HCT116 (cell line): ENCODE data around the gene CAPN9. TPM values are rescaled to one million over a fixed set of nuclear protein-coding genes. Genes with fewer than 3 reads are reported as not detected.

Experiments used
- ATAC-seq: fragments of 200-7000 bp; cut with Tn5 transposase; 2 replicates; pipeline ENCODE4 v1.9.1; 2020; ENCODE audit warnings: mild to moderate bottlenecking, moderate library complexity
- BruUV-seq: library from RNA; stranded (reverse); fragments of 400-500 nt; replicated peaks from 2 replicates; lab custom pipeline; 2021; lab: Mats Ljungman, UMichigan
- CTCF ChIA-PET: fragments of 300-600 bp; sonication (Branson Sonifier 250); formaldehyde crosslinking; loops from one replicate; lab custom pipeline; 2021; ENCODE audit warnings: antibody characterized with exemption; lab: Charles Lee
- POLR2A ChIA-PET: fragments of 300-600, 350-600 bp; sonication (Branson Sonifier 250); formaldehyde crosslinking; loops from one replicate; lab custom pipeline; 2021; ENCODE audit warnings: antibody characterized with exemption; lab: Charles Lee
- RAD21 ChIA-PET, 2 experiments: fragments of 300-600 bp; sonication (Branson Sonifier 250); formaldehyde crosslinking; loops; one replicate each; lab custom pipeline; 2023; ENCODE audit warnings: low total read pairs in 2 of 2; ENCODE audit not compliant: uncharacterized antibody in 2 of 2, unreplicated experiment in 2 of 2, low non-redundant PET in 1 of 2; lab: Charles Lee
- DNase-seq: peaks from one replicate; pipeline ENCODE4 v3.0.0-alpha.2; 2010; ENCODE audit warnings: low read depth, low spot score
- H2AFZ ChIP-seq: fragments of 200-600 bp; shearing (Covaris generic), sonication (generic); 2 replicates; pipeline ENCODE4 v1.6.1; 2017; ENCODE audit warnings: low read depth, mixed run types, mixed read lengths, antibody characterized with exemption, low read length; ENCODE audit not compliant: poor library complexity, severe bottlenecking
- H3K27ac ChIP-seq: 2 replicates; pipeline ENCODE4 v1.5.1; 2012; ENCODE audit warnings: low read depth, low read length
- H3K27me3 ChIP-seq: fragments of 200-600 bp; sonication (generic); 2 replicates; pipeline ENCODE4 v1.6.1; 2016; ENCODE audit warnings: mixed run types, low read length, mixed read lengths; ENCODE audit not compliant: insufficient read depth
- H3K36me3 ChIP-seq, 2 experiments: fragments of 200-500 bp in 1 of 2; fragments of 200-600 bp in 1 of 2; sonication (Bioruptor generic) in 1 of 2; sonication (generic) in 1 of 2; 2 replicates each; pipeline versions ENCODE4 v1.5.1 to v1.6.1; 2014 to 2016; ENCODE audit warnings: low read length in 2 of 2, inconsistent platforms in 1 of 2, mixed read lengths in 1 of 2, mixed run types in 1 of 2; ENCODE audit not compliant: insufficient read depth in 2 of 2, control insufficient read depth in 1 of 2
- H3K4me1 ChIP-seq, 2 experiments: fragments of 200-600 bp in 1 of 2; sonication (generic) in 1 of 2; 2 replicates each; pipeline versions ENCODE4 v1.5.1 to v1.6.1; 2012 to 2017; ENCODE audit warnings: low read length in 2 of 2, inconsistent platforms in 1 of 2, mild to moderate bottlenecking in 1 of 2, mixed read lengths in 1 of 2, mixed run types in 1 of 2, moderate library complexity in 1 of 2; ENCODE audit not compliant: insufficient read depth in 2 of 2, control insufficient read depth in 1 of 2
- H3K4me2 ChIP-seq: fragments of 200-600 bp; sonication (generic); 2 replicates; pipeline ENCODE4 v1.6.1; 2017; ENCODE audit warnings: mixed run types, low read length, mixed read lengths
- H3K4me3 ChIP-seq, 2 experiments: fragments of 200-600 bp in 1 of 2; sonication (generic) in 1 of 2; replicated peaks in 1 of 2; 2 replicates each; pipeline ENCODE4 v1.5.1; 2011 to 2016; ENCODE audit warnings: low read length in 2 of 2, control low read depth in 1 of 2, low read depth in 1 of 2, mild to moderate bottlenecking in 1 of 2, mixed read lengths in 1 of 2, mixed run types in 1 of 2
- H3K79me2 ChIP-seq: fragments of 200-600 bp; sonication (generic); 2 replicates; pipeline ENCODE4 v1.6.1; 2017; ENCODE audit warnings: mild to moderate bottlenecking, mixed run types, low read length, moderate library complexity, mixed read lengths; ENCODE audit not compliant: insufficient read depth
- H3K9ac ChIP-seq: fragments of 200-600 bp; sonication (generic); 2 replicates; pipeline ENCODE4 v1.6.1; 2016; ENCODE audit warnings: low read length, mixed read lengths
- H3K9me2 ChIP-seq: fragments of 200-600 bp; sonication (generic), shearing (Covaris generic); 2 replicates; pipeline ENCODE4 v1.6.1; 2017; ENCODE audit warnings: mixed run types, mild to moderate bottlenecking, moderate library complexity; ENCODE audit not compliant: insufficient read depth
- H3K9me3 ChIP-seq, 2 experiments: fragments of 200-500 bp in 1 of 2; fragments of 200-600 bp in 1 of 2; sonication (Bioruptor generic) in 1 of 2; sonication (generic) in 1 of 2; 2 replicates each; pipeline ENCODE4 v1.6.1; 2014 to 2017; ENCODE audit warnings: low read length in 2 of 2, mixed read lengths in 2 of 2, inconsistent platforms in 1 of 2, low read depth in 1 of 2, mild to moderate bottlenecking in 1 of 2, mixed run types in 1 of 2, moderate library complexity in 1 of 2; ENCODE audit not compliant: control insufficient read depth in 1 of 2, insufficient read depth in 1 of 2
- H4K20me1 ChIP-seq: fragments of 200-600 bp; sonication (generic), shearing (Covaris generic); 2 replicates; pipeline ENCODE4 v1.6.1; 2017; ENCODE audit warnings: mixed run types, mild to moderate bottlenecking, moderate library complexity; ENCODE audit not compliant: insufficient read depth
- CBX3 ChIP-seq: IDR thresholded peaks from 2 replicates; pipeline ENCODE4 v1.6.1; 2012; ENCODE audit warnings: low read depth
- CEBPB ChIP-seq: IDR thresholded peaks from 2 replicates; pipeline ENCODE4 v1.6.1; 2012; ENCODE audit warnings: low read depth
- EGR1 ChIP-seq: IDR thresholded peaks from 2 replicates; pipeline ENCODE4 v1.6.1; 2012; ENCODE audit warnings: low read depth
- EZH2 ChIP-seq: fragments of 200-600 bp; sonication (generic); IDR thresholded peaks from 2 replicates; pipeline ENCODE4 v1.6.1; 2017; ENCODE audit warnings: antibody characterized with exemption, mixed run types
- EZH2phosphoT487 ChIP-seq: fragments of 200-600 bp; IDR thresholded peaks from 2 replicates; pipeline ENCODE4 v1.6.1; 2018; ENCODE audit warnings: antibody characterized with exemption, borderline replicate concordance
- FOSL1 ChIP-seq: IDR thresholded peaks from 2 replicates; pipeline ENCODE4 v1.6.1; 2012; ENCODE audit warnings: low read depth
- JUND ChIP-seq: IDR thresholded peaks from 2 replicates; pipeline ENCODE4 v1.6.1; 2012
- POLR2A ChIP-seq: IDR thresholded peaks from 2 replicates; pipeline ENCODE4 v1.7.0; 2011; ENCODE audit warnings: borderline replicate concordance; ENCODE audit not compliant: insufficient read depth, insufficient read length; ENCODE audit errors: extremely low read depth
- POLR2AphosphoS5 ChIP-seq: IDR thresholded peaks from 2 replicates; pipeline ENCODE4 v1.6.1; 2011; ENCODE audit warnings: mild to moderate bottlenecking, low read depth, low read length, moderate library complexity
- RAD21 ChIP-seq: IDR thresholded peaks from 2 replicates; pipeline ENCODE4 v1.6.1; 2012; ENCODE audit warnings: low read depth, mild to moderate bottlenecking
- SIN3A ChIP-seq: IDR thresholded peaks from 2 replicates; pipeline ENCODE4 v1.6.1; 2012; ENCODE audit warnings: low read depth
- SRF ChIP-seq: IDR thresholded peaks from 2 replicates; pipeline ENCODE4 v1.6.1; 2012; ENCODE audit warnings: low read depth
- TCF7L2 ChIP-seq: IDR thresholded peaks from 2 replicates; pipeline ENCODE4 v1.7.0; 2011; ENCODE audit warnings: borderline replicate concordance, inconsistent platforms; ENCODE audit not compliant: insufficient read depth, insufficient read length; ENCODE audit errors: extremely low read depth
- ZNF274 ChIP-seq: fragments of 200-500 bp; sonication (Bioruptor generic); IDR thresholded peaks from 2 replicates; pipeline ENCODE4 v1.6.1; 2014; ENCODE audit warnings: mild to moderate bottlenecking, low read depth, low read length, inconsistent platforms
- intact Hi-C: fragments of 100-400 bp; cut with micrococcal nuclease; formaldehyde crosslinking; loops from 2 replicates; pipeline ENCODE4 v1.10.0; 2022
- total RNA-seq: library from RNA; stranded (reverse); gene quantifications from one replicate; pipeline ENCODE4 v1.2.1, GENCODE V29; 2021; ENCODE audit not compliant: unreplicated experiment
- TF ChIP-seq, protein P1 (sequence below): IDR thresholded peaks from 2 replicates; pipeline ENCODE4 v1.6.1; 2012
- TF ChIP-seq, protein P2 (sequence below), 3 experiments: fragments of 200-600 bp in 1 of 3; sonication (generic) in 1 of 3; IDR thresholded peaks in 2 of 3; conservative IDR thresholded peaks in 1 of 3; 2 replicates each; pipeline ENCODE4 v1.5.1; 2012 to 2017; ENCODE audit warnings: low read depth in 2 of 3, low read length in 2 of 3, antibody characterized with exemption in 1 of 3, borderline replicate concordance in 1 of 3, control low read depth in 1 of 3, mild to moderate bottlenecking in 1 of 3, mixed read lengths in 1 of 3, mixed run types in 1 of 3, moderate library complexity in 1 of 3; ENCODE audit not compliant: insufficient read depth in 1 of 3
- TF ChIP-seq, protein P3 (sequence below): IDR thresholded peaks from 2 replicates; pipeline ENCODE4 v1.6.1; 2011; ENCODE audit warnings: mild to moderate bottlenecking, low read length, moderate library complexity; ENCODE audit not compliant: insufficient replicate concordance; ENCODE audit errors: extremely low read depth

Gene CAPN9
- total RNA-seq, 1 experiment from 2014 or later = not detected

DNA sequence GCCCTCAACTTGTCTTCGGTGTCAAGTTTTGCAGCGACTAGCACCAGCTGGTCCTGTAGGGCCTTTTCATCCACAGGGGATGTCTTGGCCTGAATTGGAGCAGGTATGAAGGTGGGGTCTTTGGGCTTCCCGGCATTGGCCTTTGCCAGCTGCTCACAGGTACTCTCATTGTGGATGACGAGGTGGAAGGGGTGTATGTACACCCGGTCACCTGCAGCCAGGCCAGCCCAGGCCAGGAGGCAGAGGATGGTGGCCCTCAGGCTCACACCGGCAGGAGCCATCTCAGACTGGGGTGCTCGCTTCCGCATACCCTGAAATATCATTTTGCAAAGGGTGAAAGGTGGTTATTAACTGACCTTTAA lies 36.7 kb upstream of the CAPN9 start:
- intact Hi-C loops = no loop called here
- Histone ChIP-seq H3K79me2 (no peaks in the 10 kb centered on the region), H3K4me2 (no peak overlapping the region), H3K9me3 (no peaks in the 10 kb centered on the region), H3K27me3 (no peaks in the 10 kb centered on the region), H2AFZ (no peak overlapping the region), H3K27ac (no peak overlapping the region), H3K4me1 (no peaks in the 10 kb centered on the region), H4K20me1 (no peaks in the 10 kb centered on the region), H3K9ac (no peak overlapping the region), H3K36me3 (no peaks in the 10 kb centered on the region), H3K4me3 (no peak overlapping the region), H3K9me2 (no peaks in the 10 kb centered on the region)
- CTCF ChIA-PET = no interaction called here
- RAD21 ChIA-PET = no interaction called here
- TF ChIP-seq, protein P1, sequence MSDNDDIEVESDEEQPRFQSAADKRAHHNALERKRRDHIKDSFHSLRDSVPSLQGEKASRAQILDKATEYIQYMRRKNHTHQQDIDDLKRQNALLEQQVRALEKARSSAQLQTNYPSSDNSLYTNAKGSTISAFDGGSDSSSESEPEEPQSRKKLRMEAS = no peak
- TF ChIP-seq EZH2 (no peak), FOSL1 (no peak), ZNF274 (no peak), CBX3 (no peak), SRF (no peak)
- TF ChIP-seq, protein P2, sequence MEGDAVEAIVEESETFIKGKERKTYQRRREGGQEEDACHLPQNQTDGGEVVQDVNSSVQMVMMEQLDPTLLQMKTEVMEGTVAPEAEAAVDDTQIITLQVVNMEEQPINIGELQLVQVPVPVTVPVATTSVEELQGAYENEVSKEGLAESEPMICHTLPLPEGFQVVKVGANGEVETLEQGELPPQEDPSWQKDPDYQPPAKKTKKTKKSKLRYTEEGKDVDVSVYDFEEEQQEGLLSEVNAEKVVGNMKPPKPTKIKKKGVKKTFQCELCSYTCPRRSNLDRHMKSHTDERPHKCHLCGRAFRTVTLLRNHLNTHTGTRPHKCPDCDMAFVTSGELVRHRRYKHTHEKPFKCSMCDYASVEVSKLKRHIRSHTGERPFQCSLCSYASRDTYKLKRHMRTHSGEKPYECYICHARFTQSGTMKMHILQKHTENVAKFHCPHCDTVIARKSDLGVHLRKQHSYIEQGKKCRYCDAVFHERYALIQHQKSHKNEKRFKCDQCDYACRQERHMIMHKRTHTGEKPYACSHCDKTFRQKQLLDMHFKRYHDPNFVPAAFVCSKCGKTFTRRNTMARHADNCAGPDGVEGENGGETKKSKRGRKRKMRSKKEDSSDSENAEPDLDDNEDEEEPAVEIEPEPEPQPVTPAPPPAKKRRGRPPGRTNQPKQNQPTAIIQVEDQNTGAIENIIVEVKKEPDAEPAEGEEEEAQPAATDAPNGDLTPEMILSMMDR (IDR thresholded peaks at IDR 0.05 in 2 of 3, conservative IDR thresholded peaks at IDR 0.05 in 1 of 3; ENCODE audit: borderline replicate concordance in 1 of 3, insufficient read depth in 1 of 3, low read depth in 2 of 3, low read length in 2 of 3) = no peak
- POLR2A ChIA-PET = no interaction called here
- ATAC-seq (no peak), DNase-seq (no peak)
- BruUV-seq = no TSS peak

DNA sequence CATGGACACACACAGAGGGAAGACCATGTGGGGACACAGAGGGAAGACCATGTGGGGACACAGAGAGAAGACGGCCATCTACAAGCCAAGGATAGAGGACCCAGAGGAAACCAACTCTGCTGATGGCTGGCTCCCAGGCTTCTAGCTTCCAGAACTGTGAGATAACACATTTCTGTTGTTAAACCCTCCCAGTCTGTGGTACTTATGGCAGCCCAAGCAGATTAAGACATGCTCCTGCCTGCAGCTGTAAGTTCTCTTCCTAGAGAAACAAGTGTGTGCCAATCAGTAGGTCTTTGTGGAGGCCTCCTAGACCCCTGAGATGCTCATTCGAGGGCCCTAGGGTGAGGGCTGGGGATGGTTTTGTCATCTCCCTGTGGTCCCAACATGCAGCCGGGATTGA lies 35.9 kb upstream of the CAPN9 start:
- Histone ChIP-seq H3K9ac (no peak overlapping the region), H3K27me3 (no peaks in the 10 kb centered on the region), H3K27ac (no peak overlapping the region), H3K4me3 (no peak overlapping the region), H3K9me3 (no peaks in the 10 kb centered on the region), H3K36me3 (no peaks in the 10 kb centered on the region), H3K4me1 (no peaks in the 10 kb centered on the region), H4K20me1 (no peaks in the 10 kb centered on the region), H3K4me2 (no peak overlapping the region), H3K79me2 (no peaks in the 10 kb centered on the region), H2AFZ (no peak overlapping the region), H3K9me2 (no peaks in the 10 kb centered on the region)
- intact Hi-C loops = no loop called here
- ATAC-seq (no peak), DNase-seq (no peak)
- TF ChIP-seq CBX3 (no peak), TCF7L2 (no peak), EGR1 (no peak), POLR2AphosphoS5 (no peak), JUND (no peak), POLR2A (no peak), EZH2 (no peak), RAD21 (no peak), EZH2phosphoT487 (no peak), SRF (no peak), CEBPB (no peak), SIN3A (no peak)
- TF ChIP-seq, protein P1 = no peak
- TF ChIP-seq, protein P3, sequence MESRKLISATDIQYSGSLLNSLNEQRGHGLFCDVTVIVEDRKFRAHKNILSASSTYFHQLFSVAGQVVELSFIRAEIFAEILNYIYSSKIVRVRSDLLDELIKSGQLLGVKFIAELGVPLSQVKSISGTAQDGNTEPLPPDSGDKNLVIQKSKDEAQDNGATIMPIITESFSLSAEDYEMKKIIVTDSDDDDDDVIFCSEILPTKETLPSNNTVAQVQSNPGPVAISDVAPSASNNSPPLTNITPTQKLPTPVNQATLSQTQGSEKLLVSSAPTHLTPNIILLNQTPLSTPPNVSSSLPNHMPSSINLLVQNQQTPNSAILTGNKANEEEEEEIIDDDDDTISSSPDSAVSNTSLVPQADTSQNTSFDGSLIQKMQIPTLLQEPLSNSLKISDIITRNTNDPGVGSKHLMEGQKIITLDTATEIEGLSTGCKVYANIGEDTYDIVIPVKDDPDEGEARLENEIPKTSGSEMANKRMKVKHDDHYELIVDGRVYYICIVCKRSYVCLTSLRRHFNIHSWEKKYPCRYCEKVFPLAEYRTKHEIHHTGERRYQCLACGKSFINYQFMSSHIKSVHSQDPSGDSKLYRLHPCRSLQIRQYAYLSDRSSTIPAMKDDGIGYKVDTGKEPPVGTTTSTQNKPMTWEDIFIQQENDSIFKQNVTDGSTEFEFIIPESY = no peak
- RAD21 ChIA-PET = no interaction called here
- BruUV-seq = no TSS peak
- CTCF ChIA-PET = no interaction called here
- POLR2A ChIA-PET = no interaction called here
